CD4-positive, alpha-beta T cell treated with Interleukin-6 for 4 hours (primary cell): Measurements from ENCODE around the gene ANKRD29.
A peak's percentile ranks its signal among the peaks of the same experiment; 100 is the strongest.

Experiments used
- DNase-seq: peaks from one replicate; pipeline ENCODE4 v3.0.0-alpha.2; 2020; ENCODE audit warnings: mixed read lengths

The ANKRD29 gene

GRCh38 chr18:23662309-23663263 is at the start of gene ANKRD29:
ANKRD29 (minus strand) TSS chr18:23662911; CDS start chr18:23662730, 181 bp downstream.
- DNase-seq = peak; percentile 66

GRCh38 chr18:23712445-23712844 is 49.7 kb upstream of the ANKRD29 start:
- peak; percentile 11 for DNase-seq

GRCh38 chr18:23711426-23711825 is 48.7 kb upstream of the ANKRD29 start:
- no peak for DNase-seq

GRCh38 chr18:23710946-23711345 is 48.2 kb upstream of the ANKRD29 start:
- no peak for DNase-seq

GRCh38 chr18:23710068-23710527 is 47.4 kb upstream of the ANKRD29 start:
- DNase-seq = no peak

GRCh38 chr18:23706971-23707640 is 44.4 kb upstream of the ANKRD29 start:
- DNase-seq = no peak

GRCh38 chr18:23704806-23705205 is 42.1 kb upstream of the ANKRD29 start:
- DNase-seq = no peak

- no peak for DNase-seq
Measured at GRCh38 chr18:23703987-23704384, 41.3 kb upstream of the ANKRD29 start.

- DNase-seq = peak; percentile 35
Measured at GRCh38 chr18:23703057-23703986, 40.6 kb upstream of the ANKRD29 start.

GRCh38 chr18:23702606-23703005 is 39.9 kb upstream of the ANKRD29 start:
- DNase-seq = no peak

- DNase-seq = no peak
Measured at GRCh38 chr18:23701544-23702064, 38.9 kb upstream of the ANKRD29 start.

GRCh38 chr18:23701017-23701416 is 38.3 kb upstream of the ANKRD29 start:
- DNase-seq = no peak

GRCh38 chr18:23694637-23695430 is 32.1 kb upstream of the ANKRD29 start:
- no peak for DNase-seq

- DNase-seq = no peak
Measured at GRCh38 chr18:23693846-23694245, 31.1 kb upstream of the ANKRD29 start.

GRCh38 chr18:23690505-23691068 is 27.9 kb upstream of the ANKRD29 start:
- no peak for DNase-seq

- DNase-seq = peak; percentile 11
Measured at GRCh38 chr18:23689616-23690504, 27.1 kb upstream of the ANKRD29 start.

GRCh38 chr18:23689031-23689615 is 26.4 kb upstream of the ANKRD29 start, which contains the start of gene LAMA3:
LAMA3 (plus strand) TSS chr18:23689453; CDS start chr18:23689684, 231 bp downstream.
- peak; percentile 38 for DNase-seq

GRCh38 chr18:23688528-23688927 is 25.8 kb upstream of the ANKRD29 start:
- no peak for DNase-seq

GRCh38 chr18:23684515-23685197 is 21.9 kb upstream of the ANKRD29 start:
- no peak for DNase-seq
